Stimulated activated CD8-positive, alpha-beta memory T cell treated with anti-CD3 and anti-CD28 coated beads, Interleukin-4, amount 100 ng/mL, for 4 hours (primary cell): ENCODE measurements around the gene PNN.
"Not testable (repeated sequence)": the region's sequence is repeated elsewhere in the genome, so short reads cannot be mapped to it uniquely, and the experiment has no call there.

ENCODE experiments used
- DNase-seq, 2 donors: peaks; one replicate each; pipeline ENCODE4 v3.0.0-alpha.2; 2020; ENCODE audit warnings: low read depth in 2 of 2, low spot score in 1 of 2

Gene PNN

DNA sequence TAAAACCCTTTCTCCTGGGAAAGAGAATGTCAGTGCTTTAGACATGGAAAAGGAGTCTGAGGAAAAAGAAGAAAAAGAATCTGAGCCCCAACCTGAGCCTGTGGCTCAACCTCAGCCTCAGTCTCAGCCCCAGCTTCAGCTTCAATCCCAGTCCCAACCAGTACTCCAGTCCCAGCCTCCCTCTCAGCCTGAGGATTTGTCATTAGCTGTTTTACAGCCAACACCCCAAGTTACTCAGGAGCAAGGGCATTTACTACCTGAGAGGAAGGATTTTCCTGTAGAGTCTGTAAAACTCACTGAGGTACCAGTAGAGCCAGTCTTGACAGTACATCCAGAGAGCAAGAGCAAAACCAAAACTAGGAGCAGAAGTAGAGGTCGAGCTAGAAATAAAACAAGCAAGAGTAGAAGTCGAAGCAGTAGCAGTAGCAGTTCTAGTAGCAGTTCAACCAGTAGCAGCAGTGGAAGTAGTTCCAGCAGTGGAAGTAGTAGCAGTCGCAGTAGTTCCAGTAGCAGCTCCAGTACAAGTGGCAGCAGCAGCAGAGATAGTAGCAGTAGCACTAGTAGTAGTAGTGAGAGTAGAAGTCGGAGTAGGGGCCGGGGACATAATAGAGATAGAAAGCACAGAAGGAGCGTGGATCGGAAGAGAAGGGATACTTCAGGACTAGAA, 6.1 kb downstream of the PNN start:
- no peak for DNase-seq

DNA sequence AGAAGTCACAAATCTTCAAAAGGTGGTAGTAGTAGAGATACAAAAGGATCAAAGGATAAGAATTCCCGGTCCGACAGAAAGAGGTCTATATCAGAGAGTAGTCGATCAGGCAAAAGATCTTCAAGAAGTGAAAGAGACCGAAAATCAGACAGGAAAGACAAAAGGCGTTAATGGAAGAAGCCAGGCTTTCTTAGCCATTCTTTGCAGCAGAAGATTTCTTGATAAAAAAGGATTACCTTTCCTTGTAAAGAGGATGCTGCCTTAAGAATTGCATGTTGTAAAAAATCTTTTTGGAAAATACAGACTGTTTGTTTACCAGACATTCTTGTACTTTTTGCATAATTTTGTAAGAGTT, 6.6 kb downstream of the PNN start:
- no peak for DNase-seq

- DNase-seq, result no peak
Observed at GRCh38 chr14:39182770-39183684, 8.0 kb downstream of the PNN start.

DNA sequence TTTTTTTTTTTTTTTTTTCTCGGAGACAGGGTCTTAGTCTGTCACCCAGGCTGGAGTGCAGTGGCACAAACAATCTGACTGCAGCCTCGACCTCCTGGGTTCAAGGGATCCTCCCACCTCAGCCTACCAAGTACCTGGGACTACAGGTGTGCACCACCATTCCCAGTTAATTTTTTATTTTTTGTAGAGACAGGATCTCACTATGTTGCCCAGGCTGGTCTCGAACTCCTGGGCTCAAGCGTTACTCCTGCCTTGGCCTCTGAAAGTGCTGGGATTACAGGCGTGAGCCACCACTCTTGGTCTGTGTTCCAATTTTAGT, 8.6 kb downstream of the PNN start:
- not testable (repeated sequence) for DNase-seq

GRCh38 chr14:39184628-39185255, 9.7 kb downstream of the PNN start:
- DNase-seq, result no peak

DNA sequence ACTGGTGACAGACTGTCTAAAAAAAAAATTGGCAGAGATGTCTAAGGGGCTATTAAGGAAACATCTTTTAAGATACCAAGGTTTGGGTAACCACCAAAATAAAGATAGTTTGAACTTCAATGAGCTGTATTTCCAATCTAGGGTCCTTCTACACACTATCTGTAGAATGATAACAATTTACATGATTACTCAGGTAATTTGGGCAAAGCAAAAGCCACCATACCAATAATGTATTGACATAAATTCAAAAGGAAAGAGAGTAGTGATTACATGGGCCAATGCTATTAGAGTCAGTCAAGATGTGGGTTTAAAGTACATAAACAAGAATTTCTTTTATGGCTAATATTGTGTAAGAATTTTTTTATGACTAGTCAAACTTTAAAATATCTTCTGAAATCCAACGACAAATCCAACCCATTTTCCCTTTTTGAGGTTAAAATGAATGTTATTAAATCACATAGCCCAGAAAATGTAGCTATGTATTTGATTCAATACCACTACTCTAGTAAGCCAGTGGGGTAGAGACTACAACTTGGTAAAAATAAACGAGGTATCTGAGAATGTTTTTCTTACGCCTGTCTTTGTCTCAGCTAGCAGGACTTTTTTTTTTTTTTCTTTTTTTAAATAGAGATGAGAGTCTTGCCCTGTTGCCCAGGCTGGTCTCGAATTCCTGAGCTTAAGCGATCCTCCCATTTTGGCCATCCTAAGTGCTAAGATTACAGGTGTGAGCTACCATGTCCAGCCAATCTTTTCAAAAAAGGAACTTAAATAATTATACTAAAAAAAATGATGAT, 10.4 kb downstream of the PNN start:
- DNase-seq, result no peak

- no peak for DNase-seq
Observed at GRCh38 chr14:39186941-39187525, 12.0 kb downstream of the PNN start.

GRCh38 chr14:39203659-39204606, 28.9 kb downstream of the PNN start:
- no peak for DNase-seq

- DNase-seq, result not testable (repeated sequence)
Observed at GRCh38 chr14:39207430-39207829, 32.4 kb downstream of the PNN start.

- no peak for DNase-seq
Observed at GRCh38 chr14:39211109-39211741, 36.2 kb downstream of the PNN start.

GRCh38 chr14:39212034-39212433, 37.0 kb downstream of the PNN start:
- DNase-seq, result no peak

GRCh38 chr14:39212693-39213092, 37.6 kb downstream of the PNN start:
- DNase-seq, result no peak

DNA sequence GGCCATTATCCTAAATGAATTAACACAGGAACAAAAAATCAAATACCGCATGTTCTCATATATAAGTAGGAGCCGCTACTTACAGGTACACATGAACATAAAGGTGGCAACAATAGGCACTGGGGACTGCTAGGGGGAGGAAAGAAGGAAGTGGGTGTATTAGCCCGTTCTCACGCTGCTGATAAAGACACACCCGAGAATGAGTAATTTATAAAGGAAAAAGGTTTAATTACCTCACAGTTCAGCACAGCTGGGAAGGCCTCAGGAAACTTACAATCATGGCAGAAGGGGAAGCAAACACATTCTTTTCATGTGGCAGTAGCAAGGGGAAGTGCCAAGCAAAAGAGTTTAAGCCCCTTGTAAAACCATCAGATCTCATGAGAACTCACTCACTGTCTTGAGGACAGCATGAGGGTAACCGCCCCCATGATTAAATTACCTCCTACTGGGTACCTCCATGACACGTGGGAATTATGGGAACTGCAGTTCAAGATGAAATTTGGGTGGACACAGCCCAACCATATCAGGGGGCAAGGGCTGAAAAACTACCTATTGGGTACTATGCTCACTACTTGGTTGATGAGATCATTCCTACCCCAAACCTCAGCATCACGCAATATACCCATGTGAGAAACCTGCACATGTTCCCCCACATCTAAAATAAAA, 42.3 kb downstream of the PNN start:
- DNase-seq, result no peak

GRCh38 chr14:39218171-39218769, 43.2 kb downstream of the PNN start:
- DNase-seq, result no peak

DNA sequence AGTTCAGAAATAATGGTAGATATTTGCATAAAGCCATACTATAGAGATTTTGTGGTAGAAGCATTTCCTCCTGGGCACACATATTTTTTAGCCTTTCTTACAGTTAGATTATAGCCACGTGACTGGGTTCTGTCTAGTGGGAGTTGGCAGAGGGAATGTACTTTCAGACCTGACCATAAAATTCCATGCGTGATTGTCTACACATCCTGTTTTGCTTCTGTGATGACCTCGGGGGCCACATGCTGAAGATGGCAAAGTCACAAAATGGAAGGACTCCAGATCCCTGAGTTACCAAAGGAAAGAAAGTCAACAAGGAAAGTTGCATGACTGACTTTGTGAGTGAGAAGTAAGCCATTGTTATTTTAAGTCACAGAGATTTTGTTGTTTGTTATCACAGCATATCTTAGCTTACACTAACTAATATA, 44.0 kb downstream of the PNN start:
- no peak for DNase-seq

DNA sequence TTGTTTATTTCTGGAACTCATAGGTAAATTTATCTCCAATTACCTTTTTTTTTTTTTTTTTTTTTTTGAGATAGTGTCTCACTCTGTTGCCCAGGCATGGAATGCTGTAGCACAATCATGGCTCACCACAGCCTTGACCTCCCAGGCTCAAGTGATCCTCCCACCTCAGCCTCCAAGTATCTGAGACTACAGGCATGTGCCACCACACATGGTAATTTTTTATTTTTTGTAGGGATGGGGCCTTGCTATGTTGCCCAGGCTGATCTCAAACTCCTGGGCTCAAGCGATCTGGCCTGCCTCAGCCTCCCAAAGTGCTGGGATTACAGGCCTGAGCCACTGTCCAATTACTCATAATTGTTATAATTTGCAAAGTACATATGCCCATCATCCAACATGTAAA, 45.4 kb downstream of the PNN start:
- DNase-seq, result not testable (repeated sequence)

DNA sequence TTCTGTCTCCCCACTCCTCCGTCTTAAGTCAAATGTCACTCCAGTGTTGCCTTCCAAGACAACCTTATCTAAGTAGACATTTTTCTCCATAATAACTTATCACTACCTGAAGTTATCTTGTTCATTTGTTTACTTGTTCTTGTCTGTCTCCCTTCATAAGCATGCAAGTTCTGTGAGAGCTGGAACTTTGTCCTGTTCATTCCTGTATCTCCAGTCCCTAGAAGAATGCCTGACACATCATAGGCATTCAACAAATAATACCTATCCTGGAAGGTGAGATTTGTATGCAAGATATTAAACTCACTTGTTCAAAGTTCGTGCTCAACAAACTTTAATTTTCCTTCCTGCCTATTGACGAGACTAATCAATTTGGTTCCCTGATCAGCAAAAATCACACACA, 53.0 kb downstream of the PNN start:
- DNase-seq, result no peak

DNA sequence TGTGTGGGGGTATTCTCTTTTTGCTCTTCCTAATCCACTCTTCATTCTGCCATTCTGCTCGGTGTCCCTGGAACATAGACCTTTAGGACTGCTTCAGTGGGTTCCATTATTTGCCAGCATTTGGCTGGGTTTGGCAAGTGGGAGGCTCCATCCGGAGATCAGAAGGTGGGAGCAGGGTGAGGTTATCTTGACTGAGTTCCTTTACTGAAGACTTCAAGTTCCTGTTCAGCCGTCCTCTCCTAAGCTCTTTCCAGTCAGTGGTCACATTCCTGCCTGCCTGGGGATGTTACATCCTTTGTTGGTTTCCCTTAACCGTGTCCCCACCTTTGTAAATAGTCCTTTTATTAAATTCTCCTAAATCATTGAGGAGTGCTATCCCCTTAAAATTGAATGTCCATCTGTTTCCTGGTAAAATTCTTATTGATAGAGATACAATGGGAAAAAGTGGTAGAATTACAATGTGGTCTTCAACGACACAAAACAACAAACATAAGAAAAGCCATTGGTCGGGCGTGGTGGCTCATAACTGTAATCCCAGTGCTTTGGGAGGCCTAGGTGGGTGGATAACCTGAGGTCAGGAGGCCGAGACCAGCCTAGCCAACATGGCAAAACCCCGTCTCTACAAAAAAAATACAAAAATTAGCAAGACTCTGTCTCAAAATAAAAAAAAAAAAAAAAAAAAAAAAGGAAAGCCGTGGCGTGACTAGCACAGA, 53.6 kb downstream of the PNN start:
- no peak for DNase-seq
